Measurements from ENCODE around the gene METTL22.
A peak's percentile ranks its signal among the peaks of the same experiment; 100 is the strongest.
"Not testable (repeated sequence)": the region's sequence is repeated elsewhere in the genome, so short reads cannot be mapped to it uniquely, and the experiment has no call there.

METTL22 gene

DNA sequence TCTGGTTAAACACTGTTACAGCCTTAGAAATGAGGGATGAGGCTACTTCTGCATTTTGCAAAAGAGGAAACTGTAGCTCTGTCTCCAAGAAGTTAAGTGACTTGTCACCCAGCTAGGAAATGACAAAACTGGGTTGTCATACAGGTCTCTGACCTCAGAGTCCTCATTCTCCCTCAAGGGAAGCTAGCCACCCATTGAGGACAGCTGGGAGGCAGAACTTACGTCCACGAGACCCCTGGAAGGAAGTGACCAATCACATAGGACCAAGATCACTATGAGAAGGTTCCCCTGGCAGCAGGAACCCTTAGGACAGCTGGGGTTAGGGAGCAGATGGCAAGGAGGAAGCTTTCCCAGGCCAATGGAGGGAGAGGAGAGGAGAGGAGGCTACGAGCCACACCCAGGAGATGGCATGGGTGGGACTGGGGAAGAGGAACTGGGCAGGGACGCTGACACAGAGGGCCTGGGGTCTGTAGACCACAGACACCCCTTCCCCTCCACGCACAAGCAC, 11.2 kb downstream of the METTL22 start:
- no peak for DNase-seq

DNA sequence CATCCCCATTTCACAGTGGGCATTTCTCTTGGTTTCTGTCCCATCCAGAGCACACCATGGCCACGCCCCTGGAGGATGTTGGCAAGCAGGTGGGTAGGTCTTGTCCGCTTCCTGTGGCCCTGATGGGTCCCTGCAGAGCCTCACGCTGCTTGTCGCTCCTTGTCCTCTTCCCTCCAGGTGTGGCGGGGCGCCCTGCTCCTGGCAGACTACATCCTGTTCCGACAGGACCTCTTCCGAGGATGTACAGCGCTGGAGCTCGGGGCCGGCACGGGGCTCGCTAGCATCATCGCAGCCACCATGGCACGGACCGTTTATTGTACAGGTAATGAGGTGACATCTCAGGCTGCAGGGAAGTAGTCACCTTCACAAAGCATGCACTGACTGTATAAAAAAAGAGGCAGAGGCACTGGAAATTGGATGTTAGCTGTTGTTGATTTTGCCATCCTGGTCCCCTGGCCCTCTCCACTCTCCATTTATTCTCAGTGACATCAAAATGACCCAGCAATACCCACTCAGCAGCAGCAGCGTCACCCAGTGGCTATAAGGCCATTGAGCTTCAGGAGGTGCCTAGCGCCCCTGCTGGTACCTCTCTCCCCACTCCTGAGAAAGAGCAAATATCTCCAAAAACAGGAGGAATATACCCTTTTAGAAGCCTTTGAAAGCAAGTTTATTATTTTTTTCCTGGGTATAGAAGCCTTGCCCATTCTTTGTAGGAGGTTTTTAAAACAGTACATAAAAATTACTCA, 13.7 kb downstream of the METTL22 start:
- DNase-seq = no peak

DNA sequence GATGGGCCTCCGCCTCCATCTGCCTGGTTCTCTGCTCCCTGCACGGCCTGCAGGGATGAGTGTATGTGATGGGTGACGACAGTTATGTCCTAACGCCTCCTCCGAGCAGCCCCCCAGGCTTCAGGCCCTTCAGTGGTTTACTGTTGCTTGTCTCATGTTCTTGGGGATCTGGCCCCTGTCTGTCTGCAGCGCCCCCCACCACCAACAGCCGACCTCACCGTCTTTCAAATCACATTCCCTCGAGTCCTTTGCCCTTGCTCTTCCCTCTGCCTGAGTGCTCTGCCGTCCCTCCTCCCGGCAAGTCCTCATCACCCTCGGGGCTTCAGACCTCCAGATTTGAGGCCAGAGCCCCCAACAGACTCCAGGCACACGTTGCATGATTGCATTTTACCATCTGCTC, 18.2 kb downstream of the METTL22 start:
- no peak for DNase-seq

DNA sequence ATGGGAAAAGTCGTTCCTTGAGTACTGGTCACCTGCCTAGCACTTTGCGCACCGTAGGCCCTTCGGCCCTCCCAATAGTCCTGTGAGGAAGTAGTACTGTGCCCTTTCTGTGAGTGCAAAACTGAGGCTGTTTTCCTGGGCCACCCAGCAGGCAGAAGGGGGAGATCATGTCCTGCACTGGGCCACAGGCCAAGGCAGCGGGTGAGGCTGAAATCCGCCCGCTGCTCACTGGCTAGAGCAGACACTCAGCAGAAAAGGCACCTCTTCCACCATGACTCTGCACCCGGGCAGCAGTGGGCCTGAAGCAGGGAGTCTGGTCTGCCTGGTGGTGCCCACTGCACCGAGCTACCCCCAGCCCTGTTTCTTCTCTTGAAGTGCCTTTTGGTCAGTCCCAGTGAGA, 20.2 kb downstream of the METTL22 start:
- no peak for DNase-seq

DNA sequence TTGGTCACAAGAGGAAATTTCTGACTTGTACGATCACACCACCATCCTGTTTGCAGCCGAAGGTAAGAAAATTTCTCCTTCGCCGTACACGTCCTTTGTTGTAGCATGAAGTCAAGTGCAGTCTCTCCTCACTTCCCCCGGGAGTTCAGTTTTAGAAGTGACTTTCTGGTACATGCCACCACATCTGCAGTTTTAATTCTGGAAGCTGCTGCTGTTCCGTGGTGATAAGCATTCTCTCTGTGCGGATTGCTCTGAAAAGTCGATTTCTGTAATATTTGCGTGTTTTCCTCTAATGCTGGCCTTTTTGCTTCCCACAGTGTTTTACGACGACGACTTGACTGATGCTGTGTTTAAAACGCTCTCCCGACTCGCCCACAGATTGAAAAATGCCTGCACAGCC, 20.6 kb downstream of the METTL22 start:
- no peak for DNase-seq

DNA sequence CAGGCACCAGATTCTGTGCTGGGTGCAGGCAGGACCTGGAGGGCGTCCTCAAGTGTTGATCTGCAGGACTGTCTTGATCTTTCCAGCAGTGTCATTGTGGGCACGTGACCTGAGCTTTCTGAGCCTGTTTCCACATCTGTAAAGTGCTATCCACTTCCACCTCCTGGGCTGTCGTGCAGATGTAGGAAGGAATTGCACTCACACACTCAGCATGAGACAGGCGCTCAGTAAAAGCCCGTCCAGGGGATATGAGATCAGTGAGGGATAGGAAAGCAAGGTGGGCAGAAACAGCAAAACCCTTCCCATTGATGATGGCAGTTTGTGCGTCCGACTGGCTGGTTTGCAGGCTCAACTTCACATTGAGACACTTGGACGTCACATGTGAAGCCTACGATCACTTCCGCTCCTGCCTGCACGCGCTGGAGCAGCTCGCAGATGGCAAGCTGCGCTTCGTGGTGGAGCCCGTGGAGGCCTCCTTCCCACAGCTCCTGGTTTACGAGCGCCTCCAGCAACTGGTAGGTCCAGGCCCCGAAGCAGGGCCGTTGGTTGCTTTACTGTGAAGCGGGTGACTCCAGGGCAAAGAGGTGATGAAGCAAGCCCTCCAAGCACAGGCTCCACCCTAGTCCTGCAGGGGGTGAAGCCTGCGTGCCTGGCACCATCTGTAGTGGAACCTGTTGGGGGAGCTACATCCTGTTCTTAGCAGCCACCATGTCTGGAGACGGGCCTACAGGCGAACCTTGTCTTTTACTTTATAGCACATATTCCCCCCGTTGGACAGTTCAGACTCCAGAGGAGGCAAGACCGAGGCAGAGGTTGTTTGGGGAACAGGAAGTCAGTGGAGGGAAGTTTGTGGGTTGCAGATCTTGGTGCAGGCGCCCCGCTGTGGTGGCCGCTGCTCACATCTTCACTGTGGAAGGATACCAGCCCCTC, 23.0 kb downstream of the METTL22 start:
- no peak for DNase-seq

DNA sequence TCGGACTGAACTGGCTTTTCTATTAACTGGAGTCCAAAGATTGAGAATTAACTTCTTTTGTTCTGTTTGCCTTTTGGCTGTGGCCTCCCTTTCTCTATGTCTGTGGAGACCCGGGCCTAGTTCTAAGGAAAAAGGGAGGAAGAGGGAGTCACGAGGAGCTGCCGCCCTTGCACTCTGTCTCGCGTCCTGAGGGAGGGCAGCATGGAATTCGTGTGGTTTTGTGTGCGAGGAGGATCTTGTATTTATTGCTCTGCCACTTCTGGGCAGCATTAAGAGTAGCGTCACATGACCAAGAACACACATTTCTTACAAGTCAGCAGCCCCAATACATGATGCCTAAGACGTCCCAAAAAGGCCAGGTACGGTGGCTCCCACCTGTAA, 23.6 kb downstream of the METTL22 start:
- DNase-seq = no peak

DNA sequence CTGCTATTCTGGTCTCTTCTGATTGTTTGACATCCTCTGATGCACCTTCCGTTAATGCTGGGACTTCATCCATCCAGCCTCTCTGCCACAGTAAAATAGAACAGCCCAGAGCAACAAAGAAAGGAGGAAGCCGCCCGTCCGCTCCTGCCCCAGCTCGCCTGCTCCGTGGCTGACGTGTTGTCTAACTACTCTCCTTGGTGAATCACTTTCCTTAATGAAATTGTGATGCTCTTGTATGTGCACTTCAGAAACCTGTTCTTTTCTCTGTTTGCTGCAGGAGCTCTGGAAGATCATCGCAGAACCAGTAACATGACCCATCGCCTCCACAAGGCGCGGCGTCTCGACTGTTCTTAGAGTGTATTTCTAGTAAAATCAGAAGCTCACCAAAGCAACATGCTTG, 24.3 kb downstream of the METTL22 start:
- DNase-seq = no peak

DNA sequence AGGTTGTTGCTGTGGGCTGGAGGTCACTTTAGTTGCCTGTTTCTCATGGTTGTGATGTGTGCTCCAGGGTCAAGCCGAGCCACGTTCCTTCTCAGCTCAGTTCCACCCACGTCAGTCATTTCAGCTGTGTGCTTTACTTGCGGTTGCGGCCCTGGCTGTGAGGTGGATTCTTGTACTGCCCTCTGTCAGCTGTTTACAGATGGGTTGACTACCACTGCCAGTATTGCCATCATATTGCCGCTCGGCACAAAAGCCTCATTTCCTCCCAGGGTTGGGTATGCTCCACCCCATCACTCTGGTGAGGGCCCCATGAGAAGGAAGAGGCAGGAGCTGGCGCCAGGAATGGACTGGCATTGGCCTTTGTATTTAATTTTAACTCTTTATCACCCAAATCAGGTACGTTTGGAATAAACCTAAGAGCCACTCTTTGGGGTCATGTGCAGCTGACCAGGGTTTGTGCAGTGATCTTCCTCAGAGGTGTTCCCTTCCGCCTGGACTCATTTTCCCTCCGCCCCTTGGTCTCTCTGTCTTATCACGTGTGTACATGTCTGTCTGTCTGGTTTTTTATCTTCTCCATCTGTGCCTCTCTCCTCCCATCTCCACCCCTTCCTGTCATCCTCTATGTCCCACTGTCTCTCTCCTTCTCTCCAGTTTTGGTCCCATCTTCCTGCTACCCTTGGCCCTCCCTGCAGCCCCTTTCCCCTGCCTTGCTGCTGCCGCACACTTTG, 25.0 kb downstream of the METTL22 start:
- no peak for DNase-seq

DNA sequence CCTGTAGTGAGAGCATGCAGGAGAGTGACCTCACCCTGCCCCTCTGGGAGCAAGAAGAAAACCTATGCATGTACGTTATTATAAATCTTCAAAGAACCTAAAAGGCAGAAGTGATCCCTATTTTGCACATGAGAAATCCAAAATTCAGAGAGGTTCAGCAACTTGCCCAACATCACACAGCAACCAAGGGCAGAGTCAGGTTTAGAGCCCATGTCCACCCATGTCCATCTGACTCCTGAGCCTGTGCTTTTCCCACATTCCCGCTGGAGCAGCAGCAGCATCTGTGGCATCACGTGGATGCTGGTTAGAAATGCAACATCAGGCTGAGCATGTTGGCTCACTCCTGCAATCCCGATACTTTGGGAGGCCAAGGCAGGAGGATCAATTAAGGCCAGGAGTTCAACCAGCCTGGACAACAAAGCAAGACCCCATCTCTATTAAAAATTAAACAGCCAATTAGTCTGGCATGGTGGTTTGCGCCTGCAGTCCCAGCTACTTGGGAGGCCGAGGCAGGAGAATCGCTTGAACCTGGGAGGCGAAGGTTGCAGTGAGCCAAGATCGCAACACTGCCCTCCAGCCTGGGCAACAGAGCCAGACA, 26.3 kb downstream of the METTL22 start:
- no peak for DNase-seq

DNA sequence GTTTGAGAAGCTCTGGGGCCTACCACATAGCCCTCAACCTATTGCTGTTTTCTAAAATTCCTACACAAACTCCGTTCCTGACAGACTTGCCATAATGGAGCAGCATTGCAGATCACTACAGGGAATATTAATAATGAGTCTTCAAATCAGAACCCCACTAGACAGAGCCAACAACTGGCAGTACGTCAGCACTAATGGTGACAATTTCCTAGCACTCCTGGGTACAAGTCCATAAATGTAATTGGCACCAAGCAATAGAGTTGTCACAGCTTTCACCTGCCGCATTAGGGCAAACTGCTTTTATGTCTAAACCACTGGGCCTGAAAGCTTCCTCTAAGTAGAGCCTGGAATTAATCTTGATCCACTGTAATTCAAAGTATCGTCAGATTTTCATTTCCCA, 27.4 kb downstream of the METTL22 start:
- DNase-seq = no peak

DNA sequence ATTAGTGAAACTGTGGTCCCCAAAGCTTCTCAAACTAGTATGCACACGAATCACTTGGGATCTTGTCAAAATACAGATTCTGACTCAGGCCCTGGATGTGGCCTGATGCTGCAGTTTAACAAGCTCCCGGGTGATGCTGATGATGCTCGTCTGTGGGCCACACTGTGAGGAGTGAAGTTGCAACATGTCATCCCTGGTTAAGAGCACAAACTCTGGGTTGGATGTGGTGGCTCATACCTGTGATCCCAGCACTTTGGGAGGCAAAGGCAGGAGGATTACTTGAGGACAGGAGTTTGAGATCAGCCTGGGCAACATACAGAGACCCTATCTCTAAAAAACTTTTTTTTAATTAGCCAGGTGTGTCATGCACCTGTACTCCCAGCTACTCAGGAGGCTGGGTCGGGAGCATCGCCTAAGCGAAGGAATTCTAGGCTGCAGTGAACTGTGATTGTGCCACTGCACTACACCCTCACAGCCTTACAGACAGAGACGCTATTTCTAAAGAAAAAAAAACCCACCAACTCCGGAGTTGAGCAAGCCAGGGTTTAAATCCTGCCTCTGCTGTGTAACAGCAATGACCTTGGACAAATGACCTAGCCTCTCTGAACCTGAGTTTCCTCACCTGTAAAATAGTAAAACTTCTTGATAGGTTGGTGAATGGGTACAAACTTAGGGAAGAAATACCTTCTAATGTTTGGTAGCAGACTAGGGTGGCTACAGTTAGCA, 28.5 kb downstream of the METTL22 start:
- no peak for DNase-seq

DNA sequence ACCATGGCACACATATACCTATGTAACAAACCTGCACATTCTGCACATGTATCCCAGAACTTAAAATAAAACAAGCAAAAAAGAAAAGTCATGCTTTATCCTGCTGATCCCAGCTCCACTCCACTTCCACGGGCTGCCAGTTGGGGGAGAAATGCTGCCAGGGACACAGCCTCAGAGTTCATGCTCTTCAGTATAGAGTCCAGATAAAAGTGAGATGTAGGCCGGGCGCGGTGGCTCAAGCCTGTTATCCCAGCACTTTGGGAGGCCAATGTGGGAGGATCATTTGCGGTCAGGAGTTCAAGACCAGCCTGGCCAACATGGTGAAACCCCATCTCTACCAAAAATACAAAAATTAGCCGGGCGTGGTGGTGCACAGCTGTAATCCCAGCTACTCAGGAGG, 30.5 kb downstream of the METTL22 start:
- DNase-seq = not testable (repeated sequence)

DNA sequence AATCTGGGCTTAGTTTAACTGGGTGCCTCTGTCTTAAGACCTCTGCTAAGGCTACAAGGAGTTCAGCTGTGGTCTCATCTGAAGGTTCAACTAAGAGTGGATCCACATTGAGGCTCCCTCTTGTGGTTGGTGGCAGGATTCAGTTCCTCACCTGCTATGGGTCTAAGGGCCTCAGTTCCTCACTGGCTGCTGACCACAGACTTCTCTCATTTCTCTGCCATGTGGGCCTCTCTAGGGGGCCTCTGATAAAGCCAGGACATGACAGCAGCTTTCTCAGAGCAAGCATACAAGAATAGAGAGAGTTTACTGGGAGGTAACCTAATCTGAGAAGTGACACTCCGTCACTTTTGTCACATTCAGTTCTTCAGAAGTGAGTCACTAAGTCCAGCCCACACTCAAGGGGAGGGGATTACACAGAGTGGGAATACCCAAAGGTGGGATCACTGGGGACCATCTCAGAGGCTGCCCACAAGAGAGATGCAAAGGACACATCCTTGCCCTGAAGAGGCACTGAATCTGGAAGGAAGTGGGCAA, 33.8 kb downstream of the METTL22 start:
- peak; percentile 17 for DNase-seq

DNA sequence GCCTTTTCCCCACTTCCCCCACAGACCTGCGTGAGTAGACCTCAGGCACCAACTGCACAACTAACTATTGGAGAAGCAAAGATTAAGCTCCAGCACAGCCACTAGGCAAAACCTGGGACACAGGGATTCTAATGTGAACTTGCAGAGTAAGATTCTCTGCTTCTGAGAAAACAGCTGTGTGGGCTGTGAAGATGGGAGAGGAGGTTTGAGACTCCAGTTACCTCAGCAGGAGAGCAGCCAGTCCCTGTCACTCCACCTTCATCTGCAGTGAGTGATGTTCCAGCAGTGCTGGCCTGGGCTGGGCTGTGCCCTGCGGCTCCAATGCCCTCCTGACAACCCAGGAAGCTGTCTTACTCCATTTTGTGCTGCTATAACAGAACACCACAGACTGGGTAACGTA, 34.9 kb downstream of the METTL22 start:
- DNase-seq = no peak

DNA sequence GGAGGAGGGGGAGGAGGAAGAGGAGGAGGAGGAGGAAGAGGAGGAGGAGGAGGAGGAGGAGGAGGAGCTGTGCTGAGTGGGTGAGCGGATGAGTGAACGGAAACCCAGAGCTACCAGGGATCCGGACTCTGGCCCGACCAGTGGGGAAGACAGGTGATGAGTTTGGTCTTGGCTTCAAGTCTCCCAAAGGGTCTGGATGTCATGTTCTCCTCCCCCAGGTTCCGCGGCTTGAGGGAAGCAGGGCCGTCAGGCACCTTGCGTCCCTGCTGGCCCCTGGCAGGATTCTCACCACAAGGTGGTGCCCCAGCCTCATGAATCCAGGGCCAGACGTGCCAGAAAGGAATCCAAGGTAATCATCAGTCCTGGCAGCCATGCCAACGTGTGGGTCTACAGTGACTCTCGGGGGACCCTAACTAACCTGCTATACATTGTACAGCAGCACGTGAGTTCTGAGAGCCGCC, 39.4 kb downstream of the METTL22 start:
- peak; percentile 73 for DNase-seq

DNA sequence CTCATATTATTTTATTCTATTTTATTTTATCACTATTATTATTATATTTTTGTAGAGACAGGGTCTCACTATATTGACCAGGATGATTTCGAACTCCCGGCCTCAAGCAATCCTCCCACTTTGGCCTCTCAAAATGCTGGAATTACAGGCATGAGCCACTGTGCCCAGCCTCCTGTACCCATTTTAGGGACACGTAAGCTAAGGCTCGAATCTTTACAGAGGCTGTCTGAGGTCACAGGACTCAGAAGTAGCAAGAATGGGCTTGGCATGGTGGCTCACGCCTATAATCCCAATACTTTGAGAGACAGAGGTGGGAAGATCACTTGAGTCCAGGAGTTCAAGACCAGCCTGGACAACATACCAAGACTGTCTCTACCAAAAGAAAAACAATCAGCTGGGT, 40.2 kb downstream of the METTL22 start:
- DNase-seq = no peak

DNA sequence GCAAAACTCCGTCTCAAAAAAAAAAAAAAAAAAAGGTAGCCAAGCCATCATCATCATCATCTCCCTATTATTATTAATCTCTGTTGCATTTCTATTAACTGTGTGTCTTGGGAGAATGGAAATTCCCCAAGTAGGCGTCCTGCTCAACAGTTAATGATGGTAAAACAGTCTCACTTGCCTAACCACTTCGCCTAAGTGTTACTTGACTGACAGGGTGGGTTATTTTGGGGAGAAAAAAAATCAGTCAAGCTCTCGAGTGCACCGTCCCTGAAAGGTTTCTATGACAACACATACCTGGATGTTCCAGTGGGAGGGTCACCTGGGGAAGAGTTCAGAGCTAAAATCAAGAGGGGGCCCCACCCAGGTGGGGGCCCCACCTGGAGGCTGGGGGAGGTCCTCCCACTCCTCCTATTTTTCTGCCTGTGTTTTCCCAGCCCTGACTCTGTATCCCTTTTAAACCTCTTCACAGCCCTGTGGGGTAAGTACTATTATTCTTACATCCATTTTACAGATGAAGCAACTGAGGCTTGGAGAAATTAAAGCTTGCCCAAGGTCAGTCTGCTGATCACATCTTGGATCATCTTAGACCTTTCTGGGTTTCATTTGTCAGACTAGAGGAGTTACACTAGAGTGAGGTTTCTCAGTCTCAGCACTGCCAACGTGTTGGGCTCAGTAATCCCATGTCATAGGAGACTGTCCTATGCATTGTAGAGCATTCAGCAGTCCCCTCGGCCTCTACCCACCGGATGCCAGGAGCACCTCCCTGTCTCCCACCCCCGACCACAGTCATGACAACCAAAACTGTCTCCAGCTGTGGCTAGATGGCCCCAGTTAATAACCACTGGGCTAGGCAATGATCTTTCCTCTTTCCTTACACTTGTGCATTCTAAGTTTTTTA, 41.9 kb downstream of the METTL22 start:
- no peak for DNase-seq

DNA sequence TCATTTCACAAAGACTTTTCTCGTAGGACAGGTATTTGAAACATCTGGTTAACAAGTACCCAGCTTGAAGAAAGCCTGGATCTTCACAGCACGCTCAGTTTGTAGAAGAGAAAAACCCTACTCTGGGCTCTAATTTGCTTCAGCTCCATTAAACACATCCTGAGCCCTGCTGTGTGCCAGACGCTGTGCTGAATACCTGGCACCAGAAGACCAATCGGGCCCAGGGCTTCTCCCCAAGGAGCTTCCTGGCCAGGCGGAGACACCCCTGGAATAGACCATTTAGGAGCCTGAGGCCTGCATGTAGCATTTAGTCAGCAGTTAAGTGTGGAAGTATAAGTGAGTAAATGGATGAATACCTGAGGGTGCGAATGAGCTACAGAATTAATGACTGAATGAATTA, 44.0 kb downstream of the METTL22 start:
- DNase-seq = no peak

DNA sequence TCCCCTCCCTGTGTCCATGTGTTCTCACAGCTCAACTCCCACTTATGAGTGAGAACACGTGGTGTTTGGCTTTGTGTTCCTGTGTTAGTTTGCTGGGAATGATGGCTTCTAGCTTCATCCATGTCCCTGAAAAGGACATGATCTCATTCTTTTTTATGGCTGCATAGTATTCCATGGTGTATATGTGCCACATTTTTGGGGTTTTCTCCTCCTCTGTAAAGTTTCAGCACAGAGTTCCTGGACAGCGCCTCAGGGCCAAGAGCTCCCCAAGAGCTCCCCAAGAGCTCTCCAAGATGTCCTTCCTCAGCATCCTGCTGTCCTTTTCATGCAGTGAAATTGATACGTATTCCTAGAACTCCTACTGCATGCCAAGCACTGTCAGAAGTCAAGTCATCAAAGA, 46.0 kb downstream of the METTL22 start:
- no peak for DNase-seq

DNA sequence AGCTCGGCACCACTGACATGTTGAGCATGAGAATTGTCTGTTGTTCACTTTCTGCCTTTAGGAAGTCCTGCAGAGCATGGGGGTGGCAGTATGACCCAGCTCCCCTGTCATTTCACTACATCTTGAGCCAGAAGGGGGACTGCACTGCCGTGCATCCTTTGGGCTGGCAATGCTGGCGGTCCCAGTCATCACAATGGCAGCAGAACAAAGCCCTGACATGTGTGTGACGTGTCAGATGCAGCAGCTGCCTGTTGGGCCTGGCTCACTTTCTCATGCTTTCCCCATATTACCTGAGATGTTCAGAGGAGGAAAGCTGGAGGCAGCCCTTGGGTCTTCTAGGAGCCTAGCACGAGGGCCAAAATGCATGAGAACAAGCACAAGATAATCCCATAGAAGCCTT, 46.6 kb downstream of the METTL22 start:
- no peak for DNase-seq
